Heart left ventricle (tissue), 16 donors: Measurements from ENCODE around the gene TRAM2. TPM values are rescaled to one million over a fixed set of nuclear protein-coding genes. Genes with fewer than 3 reads are reported as not detected.

Source experiments
- ATAC-seq, 4 donors: fragments of 200-7000 bp; cut with Tn5 transposase; one replicate each; pipeline ENCODE4 v1.9.1; 2020 to 2022; ENCODE audit warnings: moderate library complexity in 4 of 4, mild to moderate bottlenecking in 3 of 4, moderate number of reproducible peaks in 1 of 4
- DNase-seq, 5 donors: peaks; one replicate each; pipeline ENCODE4 v3.0.0-alpha.2; 2020
- H3K27ac ChIP-seq, 12 donors: fragments of 200-600 bp; sonication (generic) in 4 of 12; one replicate each; pipeline versions ENCODE4 v1.5.0 to v1.8.0; 2016 to 2022; ENCODE audit warnings: mild to moderate bottlenecking in 2 of 12
- H3K27me3 ChIP-seq, 9 donors: fragments of 200-600 bp; sonication (generic) in 2 of 9; one replicate each; pipeline versions ENCODE4 v1.5.1 to v1.8.0; 2016 to 2022; ENCODE audit warnings: mild to moderate bottlenecking in 3 of 9
- H3K36me3 ChIP-seq, 9 donors: fragments of 200-600 bp; sonication (generic) in 2 of 9; one replicate each; pipeline versions ENCODE4 v1.5.0 to v1.8.0; 2018 to 2022; ENCODE audit warnings: mild to moderate bottlenecking in 2 of 9
- H3K4me1 ChIP-seq, 12 donors: fragments of 200-600 bp; sonication (generic) in 4 of 12; one replicate each; pipeline versions ENCODE4 v1.5.0 to v1.8.0; 2016 to 2022; ENCODE audit warnings: mild to moderate bottlenecking in 3 of 12
- H3K4me3 ChIP-seq, 12 donors: fragments of 200-600 bp; sonication (generic) in 4 of 12; one replicate each; pipeline versions ENCODE4 v1.5.0 to v1.8.0; 2017 to 2022; ENCODE audit warnings: mild to moderate bottlenecking in 9 of 12, moderate library complexity in 4 of 12
- H3K9me3 ChIP-seq, 12 donors: fragments of 200-600 bp; sonication (generic) in 4 of 12; one replicate each; pipeline versions ENCODE4 v1.5.0 to v1.8.0; 2016 to 2022; ENCODE audit warnings: mild to moderate bottlenecking in 1 of 12
- POLR2A ChIP-seq, 2 donors: fragments of 450-650 bp; IDR thresholded peaks; one replicate each; pipeline ENCODE4 v1.6.1; 2017; ENCODE audit warnings: antibody characterized with exemption in 2 of 2, mild to moderate bottlenecking in 2 of 2, moderate library complexity in 2 of 2
- WGBS, 4 donors: extraction: QIAGEN DNeasy Blood & Tissue Kit in 2 of 4; methylation state at CpG; one replicate each; pipeline versions ENCODE4 v1.1.5 to v1.1.7; 2013 to 2018; 5-methylcytosine and 5-hydroxymethylcytosine counted together
- intact Hi-C, 10 donors: fragments of 100-400 bp; cut with DNase I; formaldehyde crosslinking; loops; one replicate each; pipeline versions ENCODE4 v1.11.1 to v1.14.2; 2022
- polyA plus RNA-seq, 2 donors: library from polyadenylated mRNA; stranded (reverse); fragments of 200-250 nt; gene quantifications; one replicate each; pipeline ENCODE4 v1.2.3, GENCODE V29; 2013
- total RNA-seq, 9 donors: library from RNA; depleted of rRNA in 2 of 9; stranded (reverse); fragments of >200 nt in 2 of 9; fragmentation: NEBNext Ultra II Directional in 3 of 9; extraction: Animal tissue kit (Norgen Biotek cat#: 25700) in 3 of 9; gene quantifications; one replicate each; pipeline versions ENCODE4 v1.1.0 to v1.2.4, GENCODE V29; 2016 to 2023
- TF ChIP-seq, protein P1 (sequence below), 12 donors: fragments of 200-600 bp; sonication (generic) in 4 of 12; IDR thresholded peaks; one replicate each; pipeline versions ENCODE4 v1.5.0 to v1.8.0; 2018 to 2022; ENCODE audit warnings: antibody characterized with exemption in 12 of 12, mild to moderate bottlenecking in 5 of 12
- donor health status: ischemic (EF 13 %, LVEDD 7.1; RV severe dilation, severe dysfunction).
- donor health status: healthy with polysubstance abuse.
- donor health status: DM: no; HTN: yes; CAD: no.
- donor health status: DM: no; HTN: no; CAD: no.
- donor health status: ischemic (EF 25% LVEDD 6.9; RV normal size, moderate dysfunction).
- donor health status: ischemic (EF 25% LVEDD 5.7; RV mildly dilated, moderate dysfunction).
- donor health status: healthy.
- donor health status: DM: yes; HTN: yes; CAD: no.
- donor health status: ischemic (EF 35%, LVEDD 5.7; RV mildly dilated, moderate dysfunction).
- donor health status: nonischemic (EF 11% LVEDD 7.7; RV severe dilation, severe dysfunction).
- donor health status: DM: yes; HTN: yes; CAD: no.
- donor health status: PGD.
- donor health status: ischemic (EF 29% LVEDD 5.4; RV normal size, mild dysfunction).
- donor health status: nonischemic (EF 23%, LVEDD 6.1; RV moderate dilation, normal function).

TRAM2 gene
- total and polyA plus RNA-seq, 11 donors = 4.7 to 19.0 (median 12.1) TPM

DNA sequence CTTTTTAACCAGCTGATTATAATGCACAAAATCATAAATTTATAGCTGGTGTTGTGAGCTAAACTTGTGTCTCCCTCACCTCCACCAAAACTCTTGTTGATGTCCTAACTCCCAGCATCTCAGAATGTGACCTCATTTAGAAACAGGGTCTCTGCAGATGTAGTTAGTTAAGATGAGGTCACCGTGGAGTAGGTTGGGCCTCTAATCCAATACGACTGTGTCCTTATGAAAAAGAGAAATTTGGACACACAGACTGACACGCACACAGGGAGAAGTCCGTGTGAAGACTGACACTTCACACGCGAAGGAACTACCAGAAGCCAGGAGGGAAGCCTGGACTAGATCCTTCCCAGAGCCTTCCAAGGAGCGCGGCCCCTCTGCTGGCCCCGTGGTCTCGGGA is 46.5 kb downstream of the TRAM2 start:
- peaks cover 0 to 34% (median 19%) of the 10 kb centered on the region in 9 donors for H3K36me3 ChIP-seq
- DNase-seq = no peak
- no peak overlapping the region for H3K27ac ChIP-seq
- H3K27me3 ChIP-seq = no peaks in the 10 kb centered on the region
- H3K4me1 ChIP-seq = peaks cover 0 to 4% (median 0%) of the 10 kb centered on the region in 12 donors
- intact Hi-C loops = no loop called here
- no peaks in the 10 kb centered on the region for H3K9me3 ChIP-seq
- no peak overlapping the region for H3K4me3 ChIP-seq
- WGBS, 4 donors = 93 to 95% (median 95%) methylated on average over 10 of the region's 10 CpGs
- no peak for ATAC-seq
- TF ChIP-seq, protein P1, sequence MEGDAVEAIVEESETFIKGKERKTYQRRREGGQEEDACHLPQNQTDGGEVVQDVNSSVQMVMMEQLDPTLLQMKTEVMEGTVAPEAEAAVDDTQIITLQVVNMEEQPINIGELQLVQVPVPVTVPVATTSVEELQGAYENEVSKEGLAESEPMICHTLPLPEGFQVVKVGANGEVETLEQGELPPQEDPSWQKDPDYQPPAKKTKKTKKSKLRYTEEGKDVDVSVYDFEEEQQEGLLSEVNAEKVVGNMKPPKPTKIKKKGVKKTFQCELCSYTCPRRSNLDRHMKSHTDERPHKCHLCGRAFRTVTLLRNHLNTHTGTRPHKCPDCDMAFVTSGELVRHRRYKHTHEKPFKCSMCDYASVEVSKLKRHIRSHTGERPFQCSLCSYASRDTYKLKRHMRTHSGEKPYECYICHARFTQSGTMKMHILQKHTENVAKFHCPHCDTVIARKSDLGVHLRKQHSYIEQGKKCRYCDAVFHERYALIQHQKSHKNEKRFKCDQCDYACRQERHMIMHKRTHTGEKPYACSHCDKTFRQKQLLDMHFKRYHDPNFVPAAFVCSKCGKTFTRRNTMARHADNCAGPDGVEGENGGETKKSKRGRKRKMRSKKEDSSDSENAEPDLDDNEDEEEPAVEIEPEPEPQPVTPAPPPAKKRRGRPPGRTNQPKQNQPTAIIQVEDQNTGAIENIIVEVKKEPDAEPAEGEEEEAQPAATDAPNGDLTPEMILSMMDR (IDR thresholded peaks at IDR 0.05) = no peak
- TF ChIP-seq POLR2A (IDR thresholded peaks at IDR 0.05) = no peak

DNA sequence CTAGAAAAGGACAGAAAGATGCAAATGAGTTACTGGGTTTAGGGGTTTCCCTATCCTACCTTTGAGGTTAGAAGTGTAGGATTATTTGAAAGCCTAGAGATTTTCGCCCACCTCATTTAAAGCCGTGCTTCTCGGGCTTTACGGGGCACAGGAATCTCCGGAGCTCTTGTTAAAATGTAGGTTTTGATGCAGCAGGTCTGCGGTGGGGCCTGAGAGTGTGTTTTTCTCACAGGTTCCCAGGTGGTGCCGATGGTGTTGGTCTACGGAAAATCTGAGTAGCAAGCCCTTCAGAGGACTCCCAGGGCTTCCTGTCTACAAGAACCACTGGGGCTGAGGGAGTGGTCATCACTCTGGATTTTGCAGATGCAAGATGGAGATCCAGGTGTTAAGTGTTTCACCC is 47.5 kb downstream of the TRAM2 start:
- Histone ChIP-seq H3K27me3 (no peaks in the 10 kb centered on the region), H3K9me3 (no peaks in the 10 kb centered on the region), H3K4me3 (no peak overlapping the region), H3K36me3 (peaks cover 0 to 24% (median 9%) of the 10 kb centered on the region in 9 donors), H3K4me1 (peaks cover 0 to 8% (median 0%) of the 10 kb centered on the region in 12 donors), H3K27ac (no peak overlapping the region)
- ATAC-seq (no peak), DNase-seq (no peak)
- intact Hi-C loops = no loop called here
- WGBS, 4 donors = 95 to 97% (median 96%) methylated on average over 8 of the region's 8 CpGs
- TF ChIP-seq, protein P1 (IDR thresholded peaks at IDR 0.05) = no peak
- no peak for TF ChIP-seq POLR2A (IDR thresholded peaks at IDR 0.05)

- DNase-seq (no peak), ATAC-seq (no peak)
- peaks cover 0 to 16% (median 9%) of the 10 kb centered on the region in 12 donors for H3K4me1 ChIP-seq
- 95 to 97% (median 97%) methylated on average over 7 of the region's 7 CpGs for WGBS, 4 donors
- peaks cover 0 to 15% (median 0%) of the 10 kb centered on the region in 9 donors for H3K36me3 ChIP-seq
- H3K27me3 ChIP-seq = no peaks in the 10 kb centered on the region
- no peak overlapping the region for H3K27ac ChIP-seq
- no peak for TF ChIP-seq POLR2A (IDR thresholded peaks at IDR 0.05)
- TF ChIP-seq, protein P1 (IDR thresholded peaks at IDR 0.05) = no peak
- no peaks in the 10 kb centered on the region for H3K9me3 ChIP-seq
- H3K4me3 ChIP-seq = no peak overlapping the region
- intact Hi-C loops = no loop called here
Observed at GRCh38 chr6:52527436-52527835, 49.4 kb downstream of the TRAM2 start.

GRCh38 chr6:52526634-52527033 is 50.2 kb downstream of the TRAM2 start:
- Histone ChIP-seq H3K27me3 (no peaks in the 10 kb centered on the region), H3K9me3 (no peaks in the 10 kb centered on the region), H3K36me3 (peaks cover 0 to 15% (median 0%) of the 10 kb centered on the region in 9 donors), H3K4me3 (no peak overlapping the region), H3K4me1 (peaks cover 0 to 24% (median 16%) of the 10 kb centered on the region in 12 donors), H3K27ac (no peak overlapping the region)
- TF ChIP-seq POLR2A (IDR thresholded peaks at IDR 0.05) = no peak
- TF ChIP-seq, protein P1 (IDR thresholded peaks at IDR 0.05) = no peak
- DNase-seq (no peak), ATAC-seq (no peak)
- 67 to 96% (median 78%) methylated on average over 4 of the region's 4 CpGs for WGBS, 4 donors
- intact Hi-C loops = no loop called here
